HL-60 (cell line): ENCODE data around the gene RASAL3.

Experiments
- CTCF ChIP-seq: IDR thresholded peaks from one replicate; pipeline ENCODE4 v1.5.1; 2011; ENCODE audit warnings: low read length, control low read depth, inconsistent platforms; ENCODE audit not compliant: insufficient read depth
- GABPA ChIP-seq: IDR thresholded peaks from 2 replicates; pipeline ENCODE4 v1.6.1; 2012; ENCODE audit warnings: low read depth
- POLR2AphosphoS5 ChIP-seq: IDR thresholded peaks from 2 replicates; pipeline ENCODE4 v1.6.1; 2012; ENCODE audit warnings: low read depth
- REST ChIP-seq: IDR thresholded peaks from 2 replicates; pipeline ENCODE4 v1.6.1; 2012; ENCODE audit warnings: low read depth; ENCODE audit not compliant: insufficient replicate concordance

GRCh38 chr19:15436012-15436825, 28.1 kb downstream of the RASAL3 start:
- TF ChIP-seq CTCF, result no peak
- TF ChIP-seq POLR2AphosphoS5, result no peak
- no peak for TF ChIP-seq REST
- TF ChIP-seq GABPA, result no peak
